HG03342 (cell line): ENCODE measurements around the gene ACE.
"Not testable (repeated sequence)": the region's sequence is repeated elsewhere in the genome, so short reads cannot be mapped to it uniquely, and the experiment has no call there.

Experiments
- ATAC-seq: cut with Tn5 transposase; IDR thresholded peaks from one replicate; pipeline ENCODE4 v1.9.1; 2021; ENCODE audit warnings: mild to moderate bottlenecking, moderate library complexity; ENCODE audit not compliant: unreplicated experiment

ACE gene

DNA sequence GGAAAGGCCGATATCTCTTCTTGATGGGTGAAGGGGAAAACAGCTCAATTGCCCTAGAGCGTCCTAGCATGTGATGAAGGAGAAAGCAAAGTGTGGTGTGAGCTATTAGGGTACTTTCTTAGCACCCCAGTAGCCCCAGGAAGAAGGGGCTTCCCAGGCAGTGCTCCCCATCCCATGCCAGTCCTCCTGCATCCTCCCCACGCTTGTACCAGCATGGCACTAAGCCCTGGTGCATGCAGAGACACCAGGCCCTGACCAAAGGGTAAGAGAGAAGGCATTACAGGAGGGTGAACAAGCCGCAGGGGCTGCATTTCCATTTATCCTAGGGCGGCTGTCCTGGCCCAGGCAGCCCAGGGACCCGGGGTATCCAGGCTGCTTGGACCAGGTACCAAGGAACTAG lies 33.8 kb upstream of the ACE start:
- no peak for ATAC-seq

DNA sequence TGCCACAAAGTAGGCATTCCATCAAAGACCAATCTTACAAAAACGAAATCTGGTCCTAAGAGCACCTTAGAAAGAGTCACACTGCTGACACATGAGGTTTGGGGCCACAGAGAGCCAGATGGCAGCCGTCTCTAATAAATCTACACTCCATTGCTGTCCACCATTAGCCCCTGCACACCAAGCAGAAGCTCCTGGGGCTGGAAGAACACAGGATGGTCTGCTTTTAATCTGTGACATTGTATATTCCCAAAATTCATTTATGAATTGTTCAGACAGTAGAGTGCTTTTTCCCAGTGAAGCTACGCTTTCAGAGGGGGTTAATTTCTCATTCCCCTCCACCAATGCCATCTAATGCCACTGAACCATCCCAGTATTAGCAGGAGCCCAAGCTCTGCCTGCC lies 32.4 kb upstream of the ACE start:
- no peak for ATAC-seq

DNA sequence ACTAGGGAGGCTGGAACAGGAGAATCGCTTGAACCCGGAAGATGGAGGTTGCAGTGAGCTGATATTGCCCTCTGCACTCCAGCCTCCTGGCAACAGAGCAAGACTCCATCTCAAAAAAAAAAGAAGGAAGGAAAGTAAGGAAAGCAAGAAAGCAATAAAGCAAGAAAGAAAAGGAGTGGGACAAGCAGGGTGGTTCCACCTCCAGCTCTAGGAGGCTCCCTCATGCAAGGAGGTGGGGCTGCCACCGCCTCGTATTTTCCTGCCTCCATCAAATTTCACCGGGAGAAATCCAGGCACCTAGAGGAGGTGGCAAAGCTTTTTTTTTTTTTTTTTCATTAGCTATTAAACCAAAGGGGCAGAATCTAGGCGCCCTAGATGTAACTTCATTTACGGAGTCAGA lies 31.8 kb upstream of the ACE start:
- ATAC-seq: no peak

DNA sequence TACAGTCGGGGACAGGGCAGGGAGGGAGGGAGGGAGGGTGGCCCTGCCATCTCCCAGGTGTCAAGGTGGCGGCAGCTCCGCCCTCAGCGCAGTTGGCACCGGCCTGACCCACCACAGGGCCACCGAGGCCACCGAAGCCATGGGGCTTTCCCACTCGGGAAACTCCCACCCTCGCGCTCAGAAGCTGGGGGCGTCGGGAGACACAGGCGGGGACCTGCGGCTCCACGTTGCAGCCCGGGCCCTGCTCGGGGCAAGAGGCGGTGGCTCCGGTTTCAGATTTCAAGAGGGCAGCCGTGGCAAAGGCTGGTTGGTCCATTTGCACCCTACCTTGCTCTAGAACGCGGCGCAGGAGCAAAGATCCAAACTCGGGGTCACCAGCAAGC lies 31.3 kb upstream of the ACE start:
- ATAC-seq: peak; percentile 19

DNA sequence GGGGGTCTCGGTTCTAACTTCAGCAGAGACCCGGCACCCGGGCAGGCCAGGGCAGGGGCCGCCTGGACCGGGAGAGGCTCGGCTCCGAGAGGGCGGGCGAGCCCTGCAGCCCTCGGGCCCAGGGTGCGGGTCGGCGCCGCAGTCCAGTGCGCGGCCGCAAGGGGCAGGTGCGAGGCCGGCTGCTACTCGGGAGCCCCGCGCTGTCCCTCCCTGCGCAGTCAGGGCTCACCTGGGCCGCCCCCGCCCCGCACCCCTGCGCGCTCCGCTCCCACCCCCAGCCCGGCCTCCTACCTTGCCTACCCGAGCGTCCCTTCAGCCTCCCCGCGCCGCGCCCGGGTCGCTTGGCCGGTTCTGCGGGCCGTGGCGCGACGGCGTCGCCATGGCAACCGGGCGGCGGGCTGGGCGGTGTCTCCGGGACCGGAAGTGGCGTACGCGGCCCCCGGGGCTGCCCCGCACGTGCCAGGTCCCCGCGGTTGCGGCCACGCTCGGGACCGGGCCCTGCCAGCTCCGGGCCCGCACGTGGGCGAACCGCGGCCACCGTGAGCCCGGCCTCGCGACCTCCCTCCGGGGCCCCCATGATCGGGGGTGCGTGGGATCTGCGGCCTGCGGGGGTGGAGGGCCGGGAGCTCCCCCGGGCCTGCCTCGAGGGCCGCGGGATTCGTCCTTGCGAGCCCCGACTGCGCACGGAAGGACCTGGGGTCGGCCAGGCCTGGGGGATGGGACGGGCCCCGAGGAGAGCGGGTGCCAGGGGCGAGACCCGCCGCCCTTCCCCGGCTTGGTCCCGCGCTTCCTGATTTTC lies 30.7 kb upstream of the ACE start, which contains the start of gene CYB561:
Gene CYB561, minus strand, starts transcription at position 353 of the 799 bp plus-strand sequence. CDS start 8,759 bp downstream, outside the sequence.
- ATAC-seq: peak; percentile 65

DNA sequence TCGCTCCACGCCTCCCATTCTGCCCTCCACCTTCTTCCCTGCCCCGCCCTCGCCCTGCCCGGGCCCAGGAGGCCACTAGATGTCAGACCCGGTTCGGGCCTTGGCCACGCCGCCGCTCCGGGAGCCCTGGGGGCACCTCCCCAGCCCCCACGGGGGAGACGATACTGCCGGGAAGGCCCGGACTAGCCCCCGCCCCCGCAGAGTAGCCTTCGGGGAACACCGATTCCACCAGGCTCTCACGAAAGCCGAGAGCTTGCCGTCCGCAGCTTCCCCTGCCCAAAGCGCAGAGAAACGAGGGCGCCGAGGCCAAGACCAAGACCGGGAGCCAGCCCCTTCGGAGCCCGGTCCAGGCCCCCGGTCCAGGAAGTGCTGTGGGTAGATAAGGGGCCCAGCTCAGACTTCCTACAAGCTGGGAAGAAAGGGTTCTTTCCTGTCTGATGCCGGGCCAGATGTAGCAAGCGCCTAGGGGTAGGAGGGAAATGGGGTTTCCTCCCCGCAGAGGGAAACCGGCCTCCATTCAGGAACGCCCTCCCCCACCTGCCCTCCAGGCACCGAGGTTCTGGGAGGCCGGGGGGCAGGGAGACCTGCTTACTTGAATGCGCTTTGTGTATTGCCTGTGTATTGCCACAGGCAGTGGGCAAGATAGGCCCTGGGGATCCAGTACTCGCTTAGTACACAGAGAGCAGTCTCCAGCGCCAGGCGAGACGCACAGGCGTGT lies 29.9 kb upstream of the ACE start:
- ATAC-seq: peak; percentile 27

DNA sequence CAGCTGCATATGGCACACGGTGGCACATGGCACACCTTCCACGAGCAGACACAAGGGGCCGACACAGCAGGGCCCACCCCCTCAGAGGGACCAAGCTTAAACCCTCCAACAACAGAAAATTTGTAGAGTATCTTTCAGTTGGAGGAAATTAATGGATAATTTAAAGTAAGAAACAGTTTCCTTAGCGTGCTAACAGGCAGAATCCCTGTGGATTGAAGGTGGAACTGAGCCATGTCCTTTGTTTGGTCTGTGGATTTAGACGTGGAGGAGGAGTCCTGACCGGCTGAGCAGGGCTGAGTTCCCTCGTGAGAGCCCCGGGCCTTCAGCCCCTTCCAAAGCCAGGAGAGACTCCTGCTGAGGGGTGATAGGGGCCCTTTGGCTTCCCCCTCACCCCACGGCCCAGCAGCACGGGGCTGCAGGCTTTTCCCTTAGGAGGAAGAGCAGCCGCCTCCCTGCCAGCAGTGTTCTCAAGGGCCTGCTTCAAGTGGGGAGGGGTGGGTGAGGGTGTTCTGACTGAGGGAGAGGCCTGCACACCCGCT lies 29.3 kb upstream of the ACE start:
- ATAC-seq: no peak

DNA sequence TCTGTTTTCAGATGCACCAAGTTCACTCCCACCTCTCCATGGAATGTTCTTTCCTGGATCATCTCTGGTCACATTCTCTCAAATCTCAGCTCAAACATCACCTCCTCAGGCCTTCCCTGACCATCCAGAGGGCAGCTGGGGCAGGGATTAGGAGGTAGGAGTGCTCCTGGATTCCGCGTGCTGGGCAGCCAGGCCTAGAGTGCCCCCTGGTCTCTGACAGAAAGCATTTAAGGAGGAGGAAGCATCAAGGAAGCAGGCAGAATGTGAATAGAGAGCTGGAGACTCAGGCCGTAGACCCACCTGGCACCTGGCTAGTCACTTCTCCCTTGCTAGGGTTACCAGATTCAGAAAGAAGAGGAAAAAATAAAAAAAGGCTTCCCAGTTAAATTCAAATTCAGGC lies 28.2 kb upstream of the ACE start:
- no peak for ATAC-seq

DNA sequence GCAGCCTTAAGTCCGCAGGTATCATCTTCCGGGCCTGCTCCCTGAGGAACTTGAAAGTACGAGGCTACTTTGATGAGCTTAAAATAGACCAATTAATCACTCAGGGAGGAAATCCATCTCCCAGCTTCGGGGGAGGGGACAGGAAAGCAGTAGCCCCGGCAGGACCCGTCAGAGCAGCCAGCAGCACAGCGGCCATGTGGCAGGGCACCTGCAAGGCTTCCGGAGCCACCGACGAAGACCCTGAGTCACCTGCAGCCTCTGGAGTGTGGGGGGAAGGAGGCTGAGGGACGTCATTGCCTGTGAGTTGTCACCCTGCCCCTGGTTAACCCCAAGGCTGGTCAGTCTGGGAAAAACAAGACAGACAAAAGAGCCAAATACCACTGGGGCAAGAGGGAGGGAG lies 26.3 kb upstream of the ACE start:
- ATAC-seq: no peak

DNA sequence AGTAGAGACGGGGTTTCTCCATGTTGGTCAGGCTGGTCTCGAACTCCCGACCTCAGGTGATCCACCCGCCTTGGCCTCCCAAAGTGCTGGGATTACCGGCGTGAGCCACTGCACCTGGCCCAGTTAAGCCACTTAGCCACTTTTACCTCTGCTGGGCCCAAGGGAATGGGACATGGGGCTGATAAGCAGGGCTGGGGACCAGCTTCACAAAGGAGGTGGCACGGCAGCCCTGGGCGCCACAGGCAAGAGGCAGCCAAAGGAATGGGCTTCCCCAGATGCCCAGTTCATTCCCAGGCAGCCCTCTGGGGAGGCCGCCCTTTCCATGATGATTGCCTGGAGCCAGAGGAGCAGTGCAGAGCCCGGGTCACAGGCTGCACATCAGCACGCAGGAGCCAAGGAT lies 25.7 kb upstream of the ACE start:
- ATAC-seq: no peak

DNA sequence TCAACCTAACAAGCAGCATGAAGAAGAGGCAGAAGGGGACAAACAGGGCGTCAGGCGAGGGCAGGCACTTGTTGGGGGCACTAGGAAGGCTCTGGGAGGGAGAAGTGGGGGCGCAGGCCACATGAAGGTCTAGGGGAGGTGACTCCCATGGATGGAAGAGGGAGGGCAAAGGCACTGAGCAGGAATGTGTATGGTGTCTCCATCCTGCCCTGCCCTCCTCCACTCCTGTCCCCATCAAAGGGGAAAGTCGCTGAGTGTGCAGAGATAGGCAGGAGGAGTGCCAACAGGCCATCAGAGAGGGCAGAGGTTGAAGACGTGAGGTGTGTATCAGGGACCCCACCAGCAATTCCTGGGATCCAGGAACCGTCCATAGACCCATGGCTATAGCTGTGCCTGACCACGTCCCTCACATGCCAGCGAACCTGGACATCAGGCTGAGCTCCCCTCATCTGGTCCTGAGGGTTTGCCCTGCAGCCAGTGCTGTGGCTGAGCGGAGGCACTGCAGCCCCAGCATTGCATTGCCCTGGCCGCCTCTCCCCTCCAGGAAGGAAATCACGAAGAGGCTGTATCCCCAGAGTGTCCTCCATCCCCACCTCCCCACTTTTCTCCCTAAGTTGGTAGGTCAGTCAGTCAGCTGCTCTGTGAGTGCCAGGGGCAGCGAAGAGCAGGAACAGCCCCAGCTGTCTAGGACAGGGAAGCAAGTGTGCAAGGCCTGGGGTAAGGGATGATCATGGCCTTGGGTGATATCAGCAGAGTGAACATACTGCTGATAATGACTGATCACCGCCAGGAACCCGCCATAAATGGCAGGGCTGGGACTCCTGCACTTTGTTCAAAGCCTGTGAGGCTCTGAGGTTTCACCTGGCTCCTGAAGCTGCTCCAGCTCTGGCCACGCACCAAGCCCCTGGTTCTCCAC lies 24.6 kb upstream of the ACE start:
- ATAC-seq: no peak

DNA sequence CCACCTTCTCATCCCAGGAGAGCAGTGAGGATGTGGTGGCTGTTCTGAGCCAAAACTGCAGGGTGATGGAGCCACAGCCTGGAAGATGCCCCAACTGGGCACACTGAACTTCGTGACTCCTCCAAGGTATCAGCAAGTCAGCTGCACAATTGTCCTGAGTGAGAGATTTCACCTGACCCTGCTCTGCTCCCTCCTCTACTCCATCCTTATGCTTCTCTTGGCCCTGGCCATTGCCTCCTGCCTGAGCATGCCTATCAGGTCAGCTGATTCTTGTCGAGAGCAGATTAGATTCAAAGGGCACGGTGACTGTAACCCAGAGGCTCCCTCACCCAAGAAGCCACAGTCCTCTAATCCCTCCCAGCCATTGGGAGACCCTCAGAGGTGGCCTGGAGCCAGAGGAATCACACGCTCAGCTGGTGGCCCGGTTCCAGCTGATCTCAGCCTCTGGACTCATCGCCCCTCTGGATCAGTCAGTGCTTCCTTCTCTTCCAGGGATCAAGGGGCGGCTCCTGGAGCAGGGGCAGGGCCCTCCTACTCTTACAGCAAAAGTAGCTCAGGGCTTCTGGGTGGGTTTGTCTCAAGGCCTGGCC lies 23.8 kb upstream of the ACE start:
- no peak for ATAC-seq

DNA sequence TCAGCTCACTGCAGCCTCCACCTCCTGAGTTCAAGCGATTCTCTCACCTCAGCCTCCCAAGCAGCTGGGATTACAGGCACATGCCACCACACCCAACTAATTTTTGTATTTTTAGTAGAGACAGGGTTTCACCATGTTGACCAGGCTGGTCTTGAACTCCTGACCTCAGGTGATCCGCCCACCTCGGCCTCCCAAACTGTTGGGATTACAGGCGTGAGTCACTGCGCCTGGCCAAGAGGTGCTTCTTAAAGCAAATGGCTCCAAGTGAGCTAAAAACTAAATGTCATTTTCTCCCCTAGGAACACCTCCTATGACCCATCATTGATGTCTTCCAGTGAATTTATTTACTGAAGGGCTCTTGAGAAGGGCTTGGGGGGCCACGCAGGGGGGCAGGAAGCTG lies 22.5 kb upstream of the ACE start:
- ATAC-seq: not testable (repeated sequence)

DNA sequence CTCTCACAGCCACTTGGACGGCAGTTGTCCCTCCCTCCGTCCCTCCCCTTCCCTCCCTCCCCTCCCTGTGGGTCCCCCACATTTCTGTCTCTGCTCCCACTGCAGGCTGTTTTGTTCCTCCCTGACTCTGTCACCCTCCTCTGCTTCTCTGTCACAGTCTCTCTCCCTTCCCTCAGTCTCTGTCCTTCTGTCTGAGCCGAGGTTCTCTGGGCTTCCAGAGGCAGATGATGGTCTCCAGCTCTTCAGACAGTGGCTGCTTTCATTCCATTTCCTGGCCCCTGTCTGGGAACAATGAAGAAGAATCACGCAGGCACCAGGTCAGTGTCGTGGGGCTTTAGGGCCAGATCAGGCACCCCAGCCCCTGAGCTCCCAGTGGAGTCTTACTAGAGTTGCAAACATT lies 21.9 kb upstream of the ACE start:
- ATAC-seq: no peak

DNA sequence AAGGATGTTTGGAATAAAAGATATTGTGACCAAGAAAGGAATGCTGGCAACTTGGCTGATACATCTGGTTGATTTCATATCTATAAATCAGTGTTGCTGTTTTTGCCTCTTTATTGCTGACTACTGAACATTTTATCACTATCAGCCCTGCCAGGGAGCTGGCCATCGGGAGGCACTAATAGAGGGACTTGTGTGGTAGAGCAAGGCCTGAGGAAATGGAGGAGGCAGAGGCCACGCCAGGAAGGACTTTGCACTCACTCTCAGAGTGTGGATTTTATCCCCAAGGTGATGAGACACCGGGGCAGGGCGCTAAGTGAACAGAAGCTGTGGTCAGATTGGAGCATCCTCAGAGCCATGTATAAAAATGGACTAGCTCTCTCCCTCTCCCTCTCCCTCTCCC lies 21.4 kb upstream of the ACE start:
- no peak for ATAC-seq

DNA sequence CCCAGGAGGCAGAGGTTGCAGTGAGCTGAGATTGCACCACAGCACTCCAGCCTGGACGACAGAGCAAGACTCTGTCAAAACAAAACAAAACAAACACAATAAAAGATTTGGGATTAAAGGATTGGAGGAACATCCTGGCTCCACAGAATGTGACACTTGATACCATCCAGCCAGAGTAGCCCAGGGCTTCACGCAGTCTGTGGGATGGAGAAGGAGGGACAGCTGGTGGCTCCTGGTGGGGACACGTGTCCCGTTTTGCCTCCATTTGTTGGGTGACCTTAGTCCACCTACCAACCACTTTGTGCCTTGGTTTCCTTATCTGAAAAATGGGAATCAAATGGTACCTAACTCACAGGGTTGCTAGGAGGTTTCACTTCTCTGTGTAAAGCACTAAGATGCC lies 18.4 kb upstream of the ACE start:
- ATAC-seq: no peak

DNA sequence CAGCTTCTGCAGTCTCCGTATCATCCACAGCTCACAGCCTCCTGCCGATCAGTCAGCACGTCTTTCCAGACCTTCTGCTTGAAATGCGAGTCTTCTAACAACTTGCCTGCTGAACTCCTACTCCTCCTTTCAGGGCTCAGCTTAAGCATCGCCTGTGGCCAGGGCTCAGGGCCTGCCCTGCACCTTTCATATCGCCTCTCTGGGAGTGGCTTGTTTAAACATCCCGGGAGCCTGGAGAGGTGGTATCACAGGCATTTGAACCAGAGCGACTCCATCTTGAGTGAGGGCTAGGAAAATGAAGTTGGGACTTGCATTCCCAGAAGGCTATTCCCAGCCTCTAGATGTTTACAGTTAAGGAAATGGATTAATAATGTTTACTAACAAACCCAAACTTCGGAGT lies 16.8 kb upstream of the ACE start:
- ATAC-seq: no peak

DNA sequence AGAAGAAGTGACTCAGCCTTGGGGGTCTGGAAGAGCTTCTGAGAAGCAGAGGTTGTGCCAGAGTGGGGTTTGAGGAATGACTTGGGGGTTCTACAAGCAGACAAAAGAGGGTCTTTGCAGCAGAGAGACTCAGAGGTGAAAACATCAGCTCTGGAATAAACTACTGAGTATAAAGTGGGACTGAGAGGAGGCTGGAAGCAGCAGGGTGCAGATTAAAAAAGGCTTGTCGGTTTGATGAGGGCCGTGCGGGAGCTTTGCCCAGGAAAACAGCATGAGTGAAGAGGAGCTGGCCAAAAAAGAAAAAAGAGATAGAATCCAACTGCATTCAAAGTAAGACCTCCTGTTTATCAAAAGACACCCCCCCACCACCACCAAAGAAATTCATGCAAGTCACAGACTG lies 13.1 kb upstream of the ACE start:
- no peak for ATAC-seq

DNA sequence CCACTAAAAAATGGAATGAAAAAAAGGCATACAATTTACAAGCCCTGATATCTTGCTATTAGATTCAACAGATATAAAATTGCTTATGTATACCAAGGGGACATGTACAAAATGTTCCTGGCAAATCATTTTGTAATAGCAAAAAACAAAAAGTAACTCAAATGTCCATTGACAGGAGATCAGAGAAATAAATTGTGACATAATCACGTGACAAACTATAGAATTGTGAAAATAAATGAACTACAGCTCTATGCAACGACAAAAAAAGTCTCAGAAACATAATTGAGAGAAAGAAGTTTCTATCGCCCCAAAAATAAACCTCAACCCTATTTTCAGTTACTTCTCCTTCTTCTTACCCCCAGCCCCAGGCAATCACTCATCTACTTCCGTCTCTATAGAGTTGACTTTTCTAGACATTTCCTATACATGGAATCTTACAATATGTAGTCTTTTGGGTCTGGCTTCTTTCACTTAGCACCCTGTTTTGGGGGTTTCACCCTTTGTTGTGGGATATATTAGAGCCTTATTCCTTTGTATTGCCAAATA lies 12.1 kb upstream of the ACE start:
- ATAC-seq: no peak

DNA sequence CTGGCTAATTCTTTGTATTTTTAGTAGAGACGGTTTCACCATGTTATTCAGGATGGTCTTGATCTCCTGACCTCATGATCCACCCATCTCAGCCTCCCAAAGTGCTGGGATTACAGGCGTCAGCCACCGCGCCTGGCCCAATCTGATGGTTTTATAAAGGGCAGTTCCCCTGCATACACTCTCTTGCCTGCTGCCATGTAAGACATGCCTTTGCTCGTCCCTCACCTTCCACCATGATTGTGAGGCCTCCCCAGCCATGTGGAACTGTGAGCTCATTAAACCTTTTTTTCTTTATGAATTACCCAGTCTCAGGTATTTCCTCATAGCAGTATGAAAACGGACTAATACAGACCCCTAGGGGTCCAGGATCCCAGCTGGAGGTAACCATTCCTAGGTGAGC lies 8.8 kb upstream of the ACE start:
- not testable (repeated sequence) for ATAC-seq

DNA sequence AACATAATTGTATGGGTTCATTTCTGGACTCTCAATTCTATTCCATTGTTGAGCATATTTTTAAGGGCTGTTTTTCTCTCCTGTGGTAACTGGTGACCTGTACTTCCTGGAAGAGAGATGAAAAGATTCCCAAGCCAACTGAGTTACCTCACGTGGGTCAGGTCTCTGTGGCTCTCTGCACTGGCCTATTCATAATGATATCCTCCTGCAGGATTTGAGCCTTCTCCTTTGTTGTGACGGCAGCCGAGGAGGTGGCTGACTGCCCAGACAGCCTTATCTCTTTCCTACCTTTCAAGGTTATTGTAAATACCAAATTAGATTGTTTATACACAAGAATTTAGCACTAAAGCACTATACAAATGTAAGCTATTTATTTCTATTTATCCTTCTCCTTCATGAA lies 2.7 kb upstream of the ACE start:
- no peak for ATAC-seq
